ENCODE data around the gene ZNF628. TPM values are rescaled to one million over a fixed set of nuclear protein-coding genes. Genes with fewer than 3 reads are reported as not detected.
A peak's percentile ranks its signal among the peaks of the same experiment; 100 is the strongest.
"Not testable (repeated sequence)": the region's sequence is repeated elsewhere in the genome, so short reads cannot be mapped to it uniquely, and the experiment has no call there.

Gene ZNF628
- total RNA-seq, 1 experiment from 2014 or later: 8.1 TPM

GRCh38 chr19:55489711-55490477 lies 13.5 kb downstream of the ZNF628 start:
- Histone ChIP-seq H3K27me3 (ENCODE audit: control insufficient read depth, insufficient read depth, low read length) (no peaks in the 10 kb centered on the region), H3K4me3 (ENCODE audit: insufficient read depth, low read depth, low read length) (no peak overlapping the region), H3K36me3 (replicated peaks; ENCODE audit: control insufficient read depth, insufficient read depth, low read length) (no peaks in the 10 kb centered on the region)
- peak; percentile 66 for DNase-seq

DNA sequence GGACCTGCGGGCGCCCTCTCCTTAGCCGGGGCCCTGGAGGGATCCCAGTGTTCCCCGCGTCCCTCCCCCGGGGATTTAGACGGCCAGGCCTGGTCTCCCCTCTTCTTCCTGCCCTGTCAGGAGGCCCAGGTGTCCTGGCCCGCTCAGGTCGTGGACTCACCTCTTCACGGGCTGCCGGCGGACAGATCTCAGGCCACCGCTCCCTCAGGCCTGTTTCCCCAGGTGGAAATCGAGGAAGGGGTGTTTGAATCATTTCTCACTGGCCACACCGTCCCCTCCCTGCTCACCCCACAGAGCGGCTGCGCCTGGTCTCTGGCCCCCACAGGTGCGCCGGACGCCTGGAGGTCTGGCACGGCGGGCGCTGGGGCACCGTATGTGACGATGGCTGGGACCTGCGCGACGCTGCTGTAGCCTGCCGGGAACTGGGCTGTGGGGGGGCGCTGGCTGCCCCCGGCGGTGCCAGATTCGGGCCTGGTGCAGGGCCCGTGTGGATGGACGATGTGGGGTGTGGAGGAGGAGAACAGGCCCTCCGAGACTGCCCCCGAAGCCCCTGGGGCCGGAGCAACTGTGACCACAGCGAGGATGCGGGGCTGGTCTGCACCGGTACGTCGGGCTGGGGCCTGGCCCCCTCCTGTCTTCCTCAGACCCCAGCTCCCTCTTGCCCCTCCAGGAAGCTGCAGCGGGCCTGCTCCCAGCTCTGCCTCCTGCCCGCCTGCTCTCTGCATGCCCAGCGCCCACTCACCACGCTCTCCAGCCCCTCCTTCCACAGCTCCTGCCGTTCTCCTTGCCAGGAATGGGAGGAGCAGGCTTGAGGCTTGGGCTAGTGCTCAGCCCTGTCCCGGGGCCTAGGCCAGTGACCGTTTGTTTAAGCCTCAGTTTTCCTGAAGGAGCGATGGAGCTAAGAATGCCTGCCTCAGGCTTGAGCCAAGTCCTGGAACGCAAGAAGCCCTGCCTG lies 14.3 kb downstream of the ZNF628 start:
- no peaks in the 10 kb centered on the region for H3K27me3 ChIP-seq (ENCODE audit: control insufficient read depth, insufficient read depth, low read length)
- H3K36me3 ChIP-seq (replicated peaks; ENCODE audit: control insufficient read depth, insufficient read depth, low read length): no peaks in the 10 kb centered on the region
- no peak overlapping the region for H3K4me3 ChIP-seq (ENCODE audit: insufficient read depth, low read depth, low read length)
- peak; percentile 68 for DNase-seq

- no peaks in the 10 kb centered on the region for H3K36me3 ChIP-seq (replicated peaks; ENCODE audit: control insufficient read depth, insufficient read depth, low read length)
- H3K4me3 ChIP-seq (ENCODE audit: insufficient read depth, low read depth, low read length): no peak overlapping the region
- DNase-seq: peak; percentile 48
- no peaks in the 10 kb centered on the region for H3K27me3 ChIP-seq (ENCODE audit: control insufficient read depth, insufficient read depth, low read length)
Observed at GRCh38 chr19:55491546-55492360, 15.3 kb downstream of the ZNF628 start.

GRCh38 chr19:55492362-55492944 lies 16.0 kb downstream of the ZNF628 start:
- Histone ChIP-seq H3K27me3 (ENCODE audit: control insufficient read depth, insufficient read depth, low read length) (no peaks in the 10 kb centered on the region), H3K36me3 (replicated peaks; ENCODE audit: control insufficient read depth, insufficient read depth, low read length) (no peaks in the 10 kb centered on the region), H3K4me3 (ENCODE audit: insufficient read depth, low read depth, low read length) (no peak overlapping the region)
- peak; percentile 36 for DNase-seq

- H3K27me3 ChIP-seq (ENCODE audit: control insufficient read depth, insufficient read depth, low read length): no peaks in the 10 kb centered on the region
- peak; percentile 60 for DNase-seq
- no peak overlapping the region for H3K4me3 ChIP-seq (ENCODE audit: insufficient read depth, low read depth, low read length)
- no peaks in the 10 kb centered on the region for H3K36me3 ChIP-seq (replicated peaks; ENCODE audit: control insufficient read depth, insufficient read depth, low read length)
Observed at GRCh38 chr19:55493052-55493644, 16.7 kb downstream of the ZNF628 start.

GRCh38 chr19:55493645-55494171 lies 17.3 kb downstream of the ZNF628 start:
- DNase-seq: peak; percentile 63
- no peaks in the 10 kb centered on the region for H3K27me3 ChIP-seq (ENCODE audit: control insufficient read depth, insufficient read depth, low read length)
- no peaks in the 10 kb centered on the region for H3K36me3 ChIP-seq (replicated peaks; ENCODE audit: control insufficient read depth, insufficient read depth, low read length)
- no peak overlapping the region for H3K4me3 ChIP-seq (ENCODE audit: insufficient read depth, low read depth, low read length)

DNA sequence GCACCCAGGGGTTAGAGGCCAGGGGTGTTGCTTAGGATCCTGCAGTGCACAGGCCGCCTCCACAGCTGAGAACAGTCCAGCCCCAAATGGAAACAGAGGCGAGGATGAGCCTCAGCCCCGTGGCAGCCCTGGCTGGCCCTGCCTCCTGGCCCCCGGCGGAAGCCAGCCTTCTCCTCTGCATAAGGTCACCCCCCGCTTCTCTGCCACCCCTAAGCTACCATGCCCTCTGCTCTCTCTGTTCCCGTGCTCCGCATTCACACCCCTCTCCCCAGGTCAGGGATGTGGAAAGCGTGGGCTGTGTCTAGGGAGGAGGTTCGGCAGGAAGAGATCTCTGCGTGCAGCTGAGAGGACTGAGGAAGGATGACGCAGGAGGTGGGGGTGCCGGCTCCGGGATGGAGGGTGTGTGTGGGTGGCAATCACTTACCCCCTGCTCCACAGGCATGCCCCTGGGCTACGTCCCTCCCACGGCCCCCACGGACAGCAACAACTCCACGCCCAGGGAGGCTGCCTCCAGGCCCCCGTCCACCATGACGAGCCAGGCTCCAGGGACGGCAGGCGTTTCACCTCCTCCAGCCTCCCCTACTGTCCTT lies 17.9 kb downstream of the ZNF628 start:
- Histone ChIP-seq H3K36me3 (replicated peaks; ENCODE audit: control insufficient read depth, insufficient read depth, low read length) (no peaks in the 10 kb centered on the region), H3K4me3 (ENCODE audit: insufficient read depth, low read depth, low read length) (no peak overlapping the region), H3K27me3 (ENCODE audit: control insufficient read depth, insufficient read depth, low read length) (no peaks in the 10 kb centered on the region)
- peak; percentile 64 for DNase-seq

GRCh38 chr19:55495646-55496349 lies 19.4 kb downstream of the ZNF628 start:
- H3K4me3 ChIP-seq (ENCODE audit: insufficient read depth, low read depth, low read length): no peak overlapping the region
- no peaks in the 10 kb centered on the region for H3K27me3 ChIP-seq (ENCODE audit: control insufficient read depth, insufficient read depth, low read length)
- peak; percentile 65 for DNase-seq
- H3K36me3 ChIP-seq (replicated peaks; ENCODE audit: control insufficient read depth, insufficient read depth, low read length): no peaks in the 10 kb centered on the region

DNA sequence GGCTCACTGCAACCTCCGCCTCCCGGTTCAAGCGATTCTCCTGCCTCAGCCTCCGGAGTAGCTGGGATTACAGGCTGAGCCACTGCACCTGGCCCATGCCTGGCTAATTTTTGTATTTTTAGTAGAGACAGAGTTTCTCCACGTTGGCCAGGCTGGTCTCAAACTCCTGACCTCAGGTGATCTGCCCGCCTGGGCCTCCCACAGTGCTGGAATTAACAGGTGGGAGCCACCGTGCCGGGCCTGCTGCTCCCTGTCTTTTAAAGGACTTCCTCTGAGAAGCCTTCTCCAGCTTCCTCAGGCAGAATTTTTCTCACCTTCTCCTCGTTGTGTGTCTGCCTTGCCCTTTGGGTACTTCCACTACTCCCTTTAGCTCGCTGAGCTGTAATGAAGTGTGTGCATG lies 20.4 kb downstream of the ZNF628 start:
- not testable (repeated sequence) for H3K36me3 ChIP-seq (replicated peaks; ENCODE audit: control insufficient read depth, insufficient read depth, low read length); DNase-seq; H3K4me3 ChIP-seq (ENCODE audit: insufficient read depth, low read depth, low read length); H3K27me3 ChIP-seq (ENCODE audit: control insufficient read depth, insufficient read depth, low read length)

- Histone ChIP-seq H3K4me3 (ENCODE audit: insufficient read depth, low read depth, low read length) (no peak overlapping the region), H3K36me3 (replicated peaks; ENCODE audit: control insufficient read depth, insufficient read depth, low read length) (no peaks in the 10 kb centered on the region), H3K27me3 (ENCODE audit: control insufficient read depth, insufficient read depth, low read length) (peaks cover 2% of the 10 kb centered on the region)
- peak; percentile 34 for DNase-seq
Observed at GRCh38 chr19:55497763-55498162, 21.3 kb downstream of the ZNF628 start.

- H3K4me3 ChIP-seq (ENCODE audit: insufficient read depth, low read depth, low read length): no peak overlapping the region
- no peak for DNase-seq
- no peaks in the 10 kb centered on the region for H3K36me3 ChIP-seq (replicated peaks; ENCODE audit: control insufficient read depth, insufficient read depth, low read length)
- H3K27me3 ChIP-seq (ENCODE audit: control insufficient read depth, insufficient read depth, low read length): peaks cover 6% of the 10 kb centered on the region
Observed at GRCh38 chr19:55498246-55498840, 21.9 kb downstream of the ZNF628 start.

- no peak for DNase-seq
- H3K36me3 ChIP-seq (replicated peaks; ENCODE audit: control insufficient read depth, insufficient read depth, low read length): no peaks in the 10 kb centered on the region
Observed at GRCh38 chr19:55500368-55500952, 24.0 kb downstream of the ZNF628 start.

More at GRCh38 chr19:55500368-55500952, 24.0 kb downstream of the ZNF628 start:
- Histone ChIP-seq H3K27me3 (ENCODE audit: control insufficient read depth, insufficient read depth, low read length) (peaks cover 8% of the 10 kb centered on the region), H3K4me3 (ENCODE audit: insufficient read depth, low read depth, low read length) (no peak overlapping the region)
